Skeletal muscle tissue (tissue), 4 donors: ENCODE measurements around the gene KRTAP9-3. TPM values are rescaled to one million over a fixed set of nuclear protein-coding genes. Genes with fewer than 3 reads are reported as not detected.
"Not testable (repeated sequence)": the region's sequence is repeated elsewhere in the genome, so short reads cannot be mapped to it uniquely, and the experiment has no call there.

Experiments
- H3K27ac ChIP-seq: one replicate; pipeline ENCODE4 v1.7.0; 2013; ENCODE audit warnings: mild to moderate bottlenecking, low read depth, low read length, inconsistent platforms
- H3K27me3 ChIP-seq, 3 donors: one replicate each; pipeline ENCODE4 v1.7.0; 2013; ENCODE audit warnings: low read length in 3 of 3; ENCODE audit not compliant: control insufficient read depth in 3 of 3, insufficient read depth in 3 of 3
- H3K36me3 ChIP-seq, 3 donors: one replicate each; pipeline ENCODE4 v1.7.0; 2013; ENCODE audit warnings: low read length in 3 of 3; ENCODE audit not compliant: control insufficient read depth in 3 of 3, insufficient read depth in 3 of 3
- H3K4me1 ChIP-seq, 3 donors: one replicate each; pipeline ENCODE4 v1.7.0; 2013; ENCODE audit warnings: low read length in 3 of 3, mild to moderate bottlenecking in 3 of 3; ENCODE audit not compliant: control insufficient read depth in 3 of 3, insufficient read depth in 3 of 3
- H3K4me3 ChIP-seq, 3 donors: one replicate each; pipeline ENCODE4 v1.7.0; 2013; ENCODE audit warnings: low read length in 3 of 3
- H3K9ac ChIP-seq, 3 donors: one replicate each; pipeline ENCODE4 v1.7.0; 2013; ENCODE audit warnings: low read length in 3 of 3, mild to moderate bottlenecking in 3 of 3, moderate library complexity in 2 of 3, low read depth in 1 of 3
- H3K9me3 ChIP-seq, 3 donors: one replicate each; pipeline ENCODE4 v1.7.0; 2013; ENCODE audit warnings: low read length in 3 of 3; ENCODE audit not compliant: control insufficient read depth in 3 of 3
- total RNA-seq: library from RNA; depleted of rRNA; stranded (reverse); fragments of >200 nt; gene quantifications from one replicate; pipeline ENCODE4 v1.2.3, GENCODE V29; 2014
- donor health status: Osteomylitis.

KRTAP9-3 gene
- not detected for total RNA-seq

- peaks cover 0 to 16% (median 6%) of the 10 kb centered on the region in 3 donors for H3K27me3 ChIP-seq
- not testable (repeated sequence) for H3K9me3 ChIP-seq, H3K27ac ChIP-seq, H3K36me3 ChIP-seq, H3K9ac ChIP-seq, H3K4me3 ChIP-seq, H3K4me1 ChIP-seq
Observed at GRCh38 chr17:41232399-41233105, at the start of gene KRTAP9-3. TSS of gene KRTAP9-3 (plus strand) at chr17:41232449. CDS start at chr17:41232502, 53 bp downstream.

DNA sequence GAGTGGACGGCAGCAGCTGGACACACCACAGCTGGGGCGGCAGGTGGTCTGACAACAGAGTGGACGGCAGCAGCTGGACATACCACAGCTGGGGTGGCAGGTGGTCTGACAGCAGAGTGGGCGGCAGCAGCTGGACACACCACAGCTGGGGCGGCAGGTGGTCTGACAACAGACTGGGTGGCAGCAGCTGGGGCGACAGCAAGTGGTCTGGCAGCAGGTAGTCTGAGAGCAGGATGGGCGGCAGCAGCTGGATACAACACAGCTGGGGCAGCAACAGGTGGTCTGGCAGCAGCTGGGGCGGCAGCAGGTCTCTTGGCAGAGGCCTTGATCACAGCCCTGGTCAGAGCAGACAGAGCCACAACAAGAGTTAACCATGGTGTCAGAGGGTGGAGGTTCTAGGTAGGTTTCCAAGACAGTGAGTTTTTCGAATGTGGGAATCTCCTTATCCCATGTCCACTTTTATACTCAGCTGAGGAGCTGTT is 47.7 kb upstream of the KRTAP9-3 start, which contains the start of gene KRTAP4-1:
Gene KRTAP4-1, minus strand, starts transcription at position 432 of the 482 bp plus-strand sequence. Its CDS starts 57 bp downstream, at position 375.
- Histone ChIP-seq H3K4me1 (no peaks in the 10 kb centered on the region), H3K4me3 (no peak within 1 kb of the TSS), H3K9me3 (no peaks in the 10 kb centered on the region), H3K27ac (no peak within 1 kb of the TSS), H3K9ac (no peak within 1 kb of the TSS), H3K36me3 (no peaks in the 10 kb centered on the region), H3K27me3 (peaks cover 3 to 9% (median 5%) of the 10 kb centered on the region in 3 donors)

DNA sequence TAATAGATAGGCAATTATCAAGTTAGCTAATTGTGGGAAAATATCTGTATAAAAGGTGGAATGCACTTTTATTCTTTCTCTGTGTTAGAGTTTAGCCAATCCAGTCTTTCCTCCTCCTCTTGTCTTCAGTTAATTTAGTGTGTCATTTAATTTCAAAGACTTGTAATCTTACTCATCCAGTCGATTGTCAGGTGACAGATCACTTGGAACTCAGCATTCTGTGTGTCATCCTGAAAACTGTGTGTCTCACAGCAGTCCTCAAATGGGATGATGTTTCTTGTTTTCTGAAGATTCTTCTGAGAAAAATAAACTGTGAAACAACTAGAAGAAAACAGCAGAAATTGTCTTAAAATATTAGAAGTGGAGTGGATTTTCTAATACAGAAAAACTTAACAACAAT is 47.2 kb upstream of the KRTAP9-3 start:
- H3K27ac ChIP-seq = no peak overlapping the region
- no peaks in the 10 kb centered on the region for H3K9me3 ChIP-seq
- no peaks in the 10 kb centered on the region for H3K36me3 ChIP-seq
- H3K27me3 ChIP-seq = peaks cover 3 to 11% (median 6%) of the 10 kb centered on the region in 3 donors
- H3K4me3 ChIP-seq = no peak overlapping the region
- no peaks in the 10 kb centered on the region for H3K4me1 ChIP-seq
- H3K9ac ChIP-seq = no peak overlapping the region

DNA sequence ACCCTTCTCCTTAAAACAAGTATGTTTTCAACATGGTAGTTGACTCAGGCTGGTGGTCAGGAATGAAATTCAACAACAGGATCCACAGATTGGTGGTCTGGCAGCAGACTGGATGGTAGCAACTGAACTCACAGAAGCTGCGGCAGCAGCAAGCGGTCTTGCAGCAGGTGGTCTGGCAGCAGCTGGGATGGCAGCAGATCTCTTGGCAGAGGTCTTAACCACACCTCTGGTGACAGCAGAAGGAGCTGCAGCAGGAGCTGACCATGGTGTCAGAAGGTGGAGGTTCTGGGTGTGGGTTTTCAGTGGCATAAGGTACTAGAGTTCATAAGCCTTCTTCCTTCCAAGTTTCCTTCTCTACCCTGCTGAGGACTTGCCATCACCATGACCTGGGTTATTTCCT is 45.4 kb upstream of the KRTAP9-3 start:
- no peaks in the 10 kb centered on the region for H3K36me3 ChIP-seq
- no peak overlapping the region for H3K27ac ChIP-seq
- H3K9ac ChIP-seq = no peak overlapping the region
- peaks cover 3 to 16% (median 10%) of the 10 kb centered on the region in 3 donors for H3K27me3 ChIP-seq
- H3K9me3 ChIP-seq = no peaks in the 10 kb centered on the region
- no peaks in the 10 kb centered on the region for H3K4me1 ChIP-seq
- H3K4me3 ChIP-seq = no peak overlapping the region

DNA sequence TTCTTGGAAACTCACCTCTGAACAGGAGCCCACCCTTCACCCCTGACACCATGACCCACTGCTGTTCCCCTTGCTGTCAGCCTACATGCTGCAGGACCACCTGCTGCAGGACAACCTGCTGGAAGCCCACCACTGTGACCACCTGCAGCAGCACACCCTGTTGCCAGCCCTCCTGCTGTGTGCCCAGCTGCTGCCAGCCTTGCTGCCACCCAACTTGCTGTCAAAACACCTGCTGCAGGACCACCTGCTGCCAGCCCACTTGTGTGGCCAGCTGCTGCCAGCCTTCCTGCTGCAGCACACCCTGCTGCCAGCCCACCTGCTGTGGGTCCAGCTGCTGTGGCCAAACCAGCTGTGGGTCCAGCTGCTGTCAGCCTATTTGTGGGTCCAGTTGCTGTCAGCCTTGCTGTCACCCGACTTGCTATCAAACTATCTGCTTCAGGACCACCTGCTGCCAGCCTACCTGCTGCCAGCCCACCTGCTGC is 42.4 kb upstream of the KRTAP9-3 start, which contains the start of gene KRTAP9-1:
Gene KRTAP9-1, plus strand, starts transcription at position 51 of the 482 bp plus-strand sequence. Its CDS starts 0 bp downstream, at position 51.
- H3K27me3 ChIP-seq = peaks cover 3 to 11% (median 10%) of the 10 kb centered on the region in 3 donors
- H3K4me3 ChIP-seq, H3K9ac ChIP-seq, H3K27ac ChIP-seq, H3K9me3 ChIP-seq, H3K36me3 ChIP-seq, H3K4me1 ChIP-seq: not testable (repeated sequence)

GRCh38 chr17:41190328-41190727 is 41.9 kb upstream of the KRTAP9-3 start:
- Histone ChIP-seq H3K9me3 (no peaks in the 10 kb centered on the region), H3K27me3 (peaks cover 3 to 11% (median 10%) of the 10 kb centered on the region in 3 donors), H3K36me3 (no peaks in the 10 kb centered on the region), H3K4me3 (no peak overlapping the region), H3K27ac (no peak overlapping the region), H3K4me1 (no peaks in the 10 kb centered on the region), H3K9ac (no peak overlapping the region)

DNA sequence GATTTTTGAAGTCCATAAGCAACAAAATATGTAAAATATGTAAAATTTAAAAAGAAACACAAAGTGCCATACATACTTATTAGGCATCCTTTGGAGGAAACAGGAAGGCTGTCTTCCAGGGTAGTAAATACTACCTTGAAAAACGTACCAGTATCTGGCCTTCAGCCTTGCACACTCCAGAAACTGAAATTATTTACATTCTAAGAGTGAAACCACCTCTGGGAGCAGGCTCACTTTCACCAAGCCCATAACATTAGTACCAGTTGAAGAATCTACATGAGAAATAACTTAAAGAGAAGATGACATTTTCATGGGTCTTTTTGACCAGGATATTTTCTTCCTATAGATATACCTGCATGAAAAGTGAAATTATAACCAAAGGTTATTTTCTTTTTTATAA is 36.2 kb upstream of the KRTAP9-3 start:
- no peak overlapping the region for H3K27ac ChIP-seq
- no peak overlapping the region for H3K9ac ChIP-seq
- H3K4me3 ChIP-seq = no peak overlapping the region
- H3K36me3 ChIP-seq = no peaks in the 10 kb centered on the region
- H3K27me3 ChIP-seq = no peaks in the 10 kb centered on the region
- no peaks in the 10 kb centered on the region for H3K4me1 ChIP-seq
- H3K9me3 ChIP-seq = no peaks in the 10 kb centered on the region

GRCh38 chr17:41199421-41200078 is 32.7 kb upstream of the KRTAP9-3 start:
- Histone ChIP-seq H3K9ac (no peak overlapping the region), H3K27me3 (no peaks in the 10 kb centered on the region)

GRCh38 chr17:41211845-41212466 is 20.3 kb upstream of the KRTAP9-3 start:
- H3K4me1 ChIP-seq = no peaks in the 10 kb centered on the region
- H3K9ac ChIP-seq = no peak overlapping the region
- H3K27ac ChIP-seq = no peak overlapping the region
- peaks cover 3 to 16% (median 14%) of the 10 kb centered on the region in 3 donors for H3K27me3 ChIP-seq
- H3K9me3 ChIP-seq = no peaks in the 10 kb centered on the region
- H3K36me3 ChIP-seq = no peaks in the 10 kb centered on the region
- no peak overlapping the region for H3K4me3 ChIP-seq

More at GRCh38 chr17:41199421-41200078, 32.7 kb upstream of the KRTAP9-3 start:
- Histone ChIP-seq H3K27ac (no peak overlapping the region), H3K4me1 (no peaks in the 10 kb centered on the region), H3K4me3 (no peak overlapping the region), H3K9me3 (no peaks in the 10 kb centered on the region), H3K36me3 (no peaks in the 10 kb centered on the region)
